Mucosa of descending colon (tissue), 3 donors: Measurements from ENCODE around the gene COPE. TPM values are rescaled to one million over a fixed set of nuclear protein-coding genes. Genes with fewer than 3 reads are reported as not detected.

Source experiments
- ATAC-seq: fragments of 200-7000 bp; cut with Tn5 transposase; one replicate; pipeline ENCODE4 v1.9.1; 2020; ENCODE audit warnings: mild to moderate bottlenecking, moderate library complexity
- DNase-seq, 3 donors: peaks; one replicate each; pipeline ENCODE4 v3.0.0-alpha.2; 2020
- H3K36me3 ChIP-seq: fragments of 200-600 bp; one replicate; pipeline ENCODE4 v1.8.0; 2021; ENCODE audit warnings: low read depth, mild to moderate bottlenecking
- H3K4me1 ChIP-seq: fragments of 200-600 bp; one replicate; pipeline ENCODE4 v1.8.0; 2021; ENCODE audit warnings: low read depth, mild to moderate bottlenecking
- H3K4me3 ChIP-seq: fragments of 200-600 bp; one replicate; pipeline ENCODE4 v1.8.0; 2021; ENCODE audit warnings: mild to moderate bottlenecking
- H3K9me3 ChIP-seq: fragments of 200-600 bp; one replicate; pipeline ENCODE4 v1.8.0; 2021; ENCODE audit warnings: mild to moderate bottlenecking
- CTCF ChIP-seq: fragments of 200-600 bp; IDR thresholded peaks from one replicate; pipeline ENCODE4 v1.8.0; 2022; ENCODE audit warnings: antibody characterized with exemption, mild to moderate bottlenecking
- intact Hi-C, 2 donors: fragments of 100-400 bp; cut with DNase I in 1 of 2; cut with micrococcal nuclease in 1 of 2; formaldehyde crosslinking; loops; one replicate each; pipeline versions ENCODE4 v1.11.0 to v1.11.1; 2022; cut with DNase I, micrococcal nuclease
- total RNA-seq, 3 donors: library from RNA; stranded (reverse); fragmentation: NEBNext Ultra II Directional in 2 of 3; extraction: Animal tissue kit (Norgen Biotek cat#: 25700) in 2 of 3; gene quantifications; one replicate each; pipeline versions ENCODE4 v1.2.1 to v1.2.4, GENCODE V29; 2021 to 2023
- donor health status: DM: no; HTN: no; CAD: no; lungs with moderate emphysema.
- donor health status: DM: no; HTN: no; CAD: no.
- donor health status: DM: no; HTN: yes; CAD: no.

COPE gene
- total RNA-seq, 3 donors from 2014 or later = 119 to 227 (median 176) TPM

DNA sequence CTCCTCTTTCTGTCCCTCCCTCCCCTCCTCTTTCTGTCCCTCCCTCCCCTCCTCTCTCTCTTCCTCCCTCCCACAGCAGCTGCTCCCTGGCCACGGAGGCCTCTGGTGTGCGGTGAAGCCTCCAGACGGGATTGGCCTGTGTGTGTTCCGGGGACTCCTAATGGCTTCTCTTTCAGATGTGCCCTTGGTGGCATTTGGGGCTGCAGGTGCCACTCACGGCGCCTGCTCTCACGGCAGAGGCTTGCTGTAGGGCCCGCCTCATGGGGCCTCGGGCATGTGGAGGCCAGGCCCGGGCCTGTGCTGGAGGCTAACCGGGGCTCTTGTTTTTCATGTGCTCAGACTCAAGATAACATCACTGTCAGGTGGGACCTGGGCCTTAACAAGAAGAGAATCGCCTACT lies 66.5 kb downstream of the COPE start:
- Histone ChIP-seq H3K9me3 (no peaks in the 10 kb centered on the region), H3K36me3 (peaks cover 14% of the 10 kb centered on the region), H3K4me1 (peaks cover 10% of the 10 kb centered on the region), H3K4me3 (no peak overlapping the region)
- ATAC-seq (no peak), DNase-seq (no peak)
- intact Hi-C loops = loop anchor here (10.0 kb wide), 2 partner anchors 398 to 408 kb away; no protein-coding TSS in a partner anchor
- TF ChIP-seq CTCF = no peak

DNA sequence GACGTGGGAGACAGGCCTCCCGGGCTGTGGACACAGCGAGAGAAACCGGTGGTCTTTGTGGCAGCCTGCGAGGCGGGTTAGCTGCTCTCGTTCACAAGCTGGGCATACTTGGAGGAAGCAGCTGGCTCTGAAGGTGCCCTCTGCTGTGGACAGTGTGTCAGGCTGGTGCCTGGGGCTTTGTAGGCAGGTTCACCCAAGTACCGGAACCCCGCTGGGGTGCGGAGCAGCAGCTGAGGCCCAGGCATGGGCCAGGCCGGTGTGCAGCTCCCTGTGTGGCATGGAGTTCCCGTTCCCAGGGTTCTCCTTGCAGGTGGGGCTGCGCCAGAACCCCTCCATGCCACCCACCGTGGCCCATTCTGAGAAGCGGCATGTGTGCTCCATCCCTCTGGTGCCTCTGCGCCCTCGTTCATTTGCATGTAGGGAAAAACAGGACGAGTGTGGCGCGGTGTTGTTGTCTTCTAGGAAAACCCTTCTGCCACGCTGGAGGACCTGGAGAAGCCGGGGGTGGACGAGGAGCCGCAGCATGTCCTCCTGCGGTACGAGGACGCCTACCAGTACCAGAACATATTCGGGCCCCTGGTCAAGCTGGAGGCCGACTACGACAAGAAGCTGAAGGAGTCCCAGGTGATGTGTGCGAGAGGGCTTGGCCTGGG lies 67.4 kb downstream of the COPE start:
- no peak for DNase-seq
- no peak overlapping the region for H3K4me3 ChIP-seq
- intact Hi-C loops = loop anchor here (10.0 kb wide), 2 partner anchors 397 to 407 kb away; no protein-coding TSS in a partner anchor
- ATAC-seq = no peak
- peaks cover 12% of the 10 kb centered on the region for H3K36me3 ChIP-seq
- H3K9me3 ChIP-seq = no peaks in the 10 kb centered on the region
- no peak for TF ChIP-seq CTCF
- H3K4me1 ChIP-seq = peaks cover 10% of the 10 kb centered on the region

GRCh38 chr19:18850471-18851375 lies 68.5 kb downstream of the COPE start:
- TF ChIP-seq CTCF = no peak
- Histone ChIP-seq H3K36me3 (peaks cover 12% of the 10 kb centered on the region), H3K4me1 (peaks cover 10% of the 10 kb centered on the region), H3K4me3 (no peak overlapping the region), H3K9me3 (no peaks in the 10 kb centered on the region)
- intact Hi-C loops = loop anchor here (10.0 kb wide), 2 partner anchors 396 to 406 kb away; no protein-coding TSS in a partner anchor
- ATAC-seq = no peak
- no peak for DNase-seq

DNA sequence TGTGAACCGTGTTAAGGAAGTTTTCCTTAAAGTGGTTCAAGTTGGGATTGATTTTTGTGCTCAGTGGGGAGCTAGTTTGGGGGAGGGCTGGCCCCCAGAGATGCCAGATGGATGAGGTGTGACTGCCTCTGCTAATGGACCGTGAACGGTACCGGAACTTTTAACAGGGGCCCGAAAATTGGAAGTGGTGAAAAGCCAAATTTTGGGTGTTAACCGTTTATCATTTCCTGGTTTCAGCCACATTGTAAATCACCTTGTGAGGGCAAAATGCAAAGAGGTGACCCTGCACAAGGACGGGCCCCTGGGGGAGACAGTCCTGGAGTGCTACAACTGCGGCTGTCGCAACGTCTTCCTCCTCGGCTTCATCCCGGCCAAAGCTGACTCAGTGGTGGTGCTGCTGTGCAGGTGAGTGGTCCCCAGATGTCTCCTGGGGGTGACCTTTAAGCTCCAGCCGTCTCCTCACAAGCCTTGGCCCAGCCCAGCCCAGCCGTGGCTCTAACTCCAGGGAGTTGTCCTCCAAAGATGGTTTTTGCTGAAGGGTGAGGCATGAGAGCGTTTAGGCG lies 69.3 kb downstream of the COPE start:
- H3K4me1 ChIP-seq = peaks cover 10% of the 10 kb centered on the region
- intact Hi-C loops = loop anchor here (5.0 to 10.0 kb wide), 4 partner anchors 255 to 405 kb away; no protein-coding TSS in a partner anchor
- H3K9me3 ChIP-seq = no peaks in the 10 kb centered on the region
- TF ChIP-seq CTCF = no peak
- DNase-seq (no peak), ATAC-seq (no peak)
- no peak overlapping the region for H3K4me3 ChIP-seq
- peaks cover 12% of the 10 kb centered on the region for H3K36me3 ChIP-seq

Other genes with a start within 250 kb of the COPE start
- 10 to 100 TPM; 11.5 to 15.1 (median 12.5) TPM for gene CRTC1, start 235.7 kb downstream of the COPE start, total RNA-seq
- under 1 TPM in 2 of 3 donors, not detected in 1; 0.12 to 0.95 TPM for gene COMP, start 128.1 kb downstream of the COPE start, total RNA-seq
- gene UPF1, start 87.4 kb downstream of the COPE start, total RNA-seq = 10 to 100 TPM; 79.2 to 87.2 (median 83.4) TPM
- gene CERS1, start 23.2 kb downstream of the COPE start, total RNA-seq = 1 to 10 TPM in 1 of 3 donors, under 1 TPM in 2; 0.17 to 1.3 (median 0.39) TPM
- 10 to 100 TPM; 37.4 to 47.3 (median 40.4) TPM for gene DDX49, start 328 bp upstream of the COPE start, total RNA-seq
- gene HOMER3, start 21.8 kb upstream of the COPE start, total RNA-seq = 10 to 100 TPM in 1 of 3 donors, 1 to 10 TPM in 2; 2.2 to 18.0 (median 6.5) TPM
- 10 to 100 TPM; 65.4 to 93.4 (median 69.8) TPM for gene SUGP2, start 114.1 kb upstream of the COPE start, total RNA-seq
- gene ARMC6, start 114.2 kb upstream of the COPE start, total RNA-seq = 10 to 100 TPM; 18.4 to 20.0 (median 19.3) TPM
- 10 to 100 TPM in 1 of 3 donors, 1 to 10 TPM in 2; 9.4 to 11.7 (median 9.8) TPM for gene SLC25A42, start 144.6 kb upstream of the COPE start, total RNA-seq
- 10 to 100 TPM; 14.7 to 23.4 (median 17.6) TPM for gene TMEM161A, start 219.1 kb upstream of the COPE start, total RNA-seq